HepG2 (cell line): ENCODE measurements around the gene PPP2R2B. TPM values are rescaled to one million over a fixed set of nuclear protein-coding genes. Genes with fewer than 3 reads are reported as not detected.

Experiments used
- ATAC-seq: fragments of 200-7000 bp; cut with Tn5 transposase; 3 replicates; pipeline ENCODE4 v1.9.1; 2020; ENCODE audit warnings: mild to moderate bottlenecking, moderate library complexity
- BruUV-seq: library from RNA; stranded (reverse); fragments of 400-500 nt; replicated peaks from 2 replicates; lab custom pipeline; 2021; lab: Mats Ljungman, UMichigan
- CTCF ChIA-PET: fragments of 300-600 bp; formaldehyde crosslinking; extraction: SDS; loops from one replicate; lab custom pipeline; 2021; ENCODE audit warnings: low total read pairs, inconsistent platforms, low intra/inter-chr PET ratio; lab: Yijun Ruan, JAX
- POLR2A ChIA-PET: fragments of 350-600 bp; sonication (Branson Sonifier 250); formaldehyde crosslinking; loops from one replicate; lab custom pipeline; 2020; ENCODE audit warnings: antibody characterized with exemption, inconsistent platforms; lab: Yijun Ruan, JAX
- DNase-seq: peaks from one replicate; pipeline ENCODE4 v3.0.0-alpha.2; 2015; ENCODE audit warnings: low spot score
- FAIRE-seq: peaks from 3 replicates; lab custom pipeline; 2011; peaks lifted over from hg19 to GRCh38; lab: Jason Lieb, UNC
- H2AFZ ChIP-seq: one replicate; pipeline ENCODE4 v1.6.1; 2011; ENCODE audit warnings: low read length, inconsistent platforms
- H3K27ac ChIP-seq: fragments of 300-600 bp; 3 replicates; pipeline ENCODE4 v1.8.0; 2011; ENCODE audit warnings: mixed run types, mild to moderate bottlenecking, mixed read lengths, low read length, inconsistent platforms; ENCODE audit not compliant: insufficient read depth; ENCODE audit errors: extremely low read length
- H3K27me3 ChIP-seq, 2 experiments: fragments of 200-600 bp in 1 of 2; 2 replicates in 1 of 2; 3 replicates in 1 of 2; pipeline versions ENCODE4 v1.6.0 to v1.8.0; 2011; ENCODE audit warnings: low read length in 2 of 2, mild to moderate bottlenecking in 2 of 2, moderate library complexity in 2 of 2, inconsistent platforms in 1 of 2; ENCODE audit not compliant: insufficient read depth in 2 of 2, control insufficient read depth in 1 of 2
- H3K36me3 ChIP-seq, 2 experiments: fragments of 200-600 bp in 1 of 2; replicated peaks in 1 of 2; 2 replicates in 1 of 2; 3 replicates in 1 of 2; pipeline versions ENCODE4 v1.5.1 to v1.8.0; 2011; ENCODE audit warnings: low read length in 2 of 2, inconsistent platforms in 1 of 2; ENCODE audit not compliant: insufficient read depth in 2 of 2, control insufficient read depth in 1 of 2
- H3K4me1 ChIP-seq: 2 replicates; pipeline ENCODE4 v1.5.1; 2012; ENCODE audit warnings: low read length, inconsistent platforms; ENCODE audit not compliant: insufficient read depth
- H3K4me2 ChIP-seq: 2 replicates; pipeline ENCODE4 v1.6.0; 2011; ENCODE audit warnings: low read depth, low read length, inconsistent platforms
- H3K4me3 ChIP-seq, 3 experiments: fragments of 200-600 bp in 1 of 3; sonication (generic), shearing (Covaris generic) in 1 of 3; replicated peaks in 1 of 3; 2 replicates each; pipeline ENCODE4 v1.5.1; 2011 to 2016; ENCODE audit warnings: low read length in 3 of 3, inconsistent platforms in 2 of 3, low read depth in 2 of 3, mild to moderate bottlenecking in 2 of 3, control low read depth in 1 of 3, mixed read lengths in 1 of 3; ENCODE audit not compliant: insufficient read depth in 1 of 3
- H3K79me2 ChIP-seq: one replicate; pipeline ENCODE4 v1.6.1; 2011; ENCODE audit warnings: low read length, inconsistent platforms; ENCODE audit not compliant: insufficient read depth
- H3K9ac ChIP-seq: 2 replicates; pipeline ENCODE4 v1.6.0; 2011; ENCODE audit warnings: mild to moderate bottlenecking, low read depth, low read length, inconsistent platforms; ENCODE audit not compliant: insufficient read depth
- H3K9me3 ChIP-seq: 2 replicates; pipeline ENCODE4 v1.5.1; 2012; ENCODE audit warnings: mild to moderate bottlenecking, low read length
- H4K20me1 ChIP-seq: 2 replicates; pipeline ENCODE4 v1.6.0; 2011; ENCODE audit warnings: inconsistent platforms, mild to moderate bottlenecking, low read length, moderate library complexity; ENCODE audit not compliant: insufficient read depth
- DMAP1 ChIP-seq: IDR thresholded peaks from 2 replicates; pipeline ENCODE4 v1.6.1; 2016
- GZF1 ChIP-seq: sonication (generic); formaldehyde crosslinking; IDR thresholded peaks from 2 replicates; pipeline ENCODE4 v1.5.1; 2020; ENCODE audit warnings: mild to moderate bottlenecking, missing genetic modification reagents
- KDM5A ChIP-seq: fragments of 200-600 bp; sonication (generic); IDR thresholded peaks from 2 replicates; pipeline ENCODE4 v1.7.0; 2018; ENCODE audit warnings: antibody characterized with exemption, mild to moderate bottlenecking, low read length, borderline replicate concordance
- NCOA5 ChIP-seq: sonication (generic); formaldehyde crosslinking; IDR thresholded peaks from 2 replicates; pipeline ENCODE4 v1.4.0; 2020; ENCODE audit warnings: missing genetic modification reagents
- TBP ChIP-seq: sonication (generic); formaldehyde crosslinking; IDR thresholded peaks from 2 replicates; pipeline ENCODE4 v1.5.0; 2020; ENCODE audit warnings: missing genetic modification reagents
- TEAD3 ChIP-seq: optimal IDR thresholded peaks from 2 replicates; pipeline ENCODE3; 2016; ENCODE audit warnings: borderline replicate concordance
- ZBTB26 ChIP-seq: IDR thresholded peaks from 2 replicates; pipeline ENCODE4 v1.6.1; 2016; ENCODE audit warnings: missing compliant biosample characterization, missing genetic modification reagents, borderline replicate concordance
- ZBTB3 ChIP-seq: sonication (generic); formaldehyde crosslinking; IDR thresholded peaks from 2 replicates; pipeline ENCODE4 v1.4.0; 2020; ENCODE audit warnings: low read depth, mild to moderate bottlenecking, moderate library complexity, missing genetic modification reagents, borderline replicate concordance
- ZBTB7A ChIP-seq: sonication (generic); formaldehyde crosslinking; IDR thresholded peaks from 2 replicates; pipeline ENCODE4 v1.8.0; 2022; ENCODE audit warnings: mild to moderate bottlenecking, missing genetic modification reagents
- ZC3H13 ChIP-seq: sonication (generic); formaldehyde crosslinking; IDR thresholded peaks from 2 replicates; pipeline ENCODE4 v1.8.1; 2023; ENCODE audit warnings: mild to moderate bottlenecking, missing genetic modification reagents, moderate library complexity
- ZHX1 ChIP-seq: sonication (generic); formaldehyde crosslinking; IDR thresholded peaks from 2 replicates; pipeline ENCODE4 v1.8.1; 2022; ENCODE audit warnings: low read depth, mild to moderate bottlenecking, missing genetic modification reagents
- ZNF18 ChIP-seq: sonication (generic); formaldehyde crosslinking; IDR thresholded peaks from 2 replicates; pipeline ENCODE4 v1.8.0; 2022; ENCODE audit warnings: mild to moderate bottlenecking, missing genetic modification reagents; ENCODE audit not compliant: insufficient replicate concordance
- ZNF251 ChIP-seq: sonication (generic); formaldehyde crosslinking; IDR thresholded peaks from 2 replicates; pipeline ENCODE4 v1.9.0; 2021; ENCODE audit warnings: mild to moderate bottlenecking, missing genetic modification reagents
- ZNF33B ChIP-seq: sonication (generic); formaldehyde crosslinking; IDR thresholded peaks from 2 replicates; pipeline ENCODE4 v1.5.1; 2020; ENCODE audit warnings: mild to moderate bottlenecking, missing genetic modification reagents
- ZNF501 ChIP-seq: sonication (generic); formaldehyde crosslinking; IDR thresholded peaks from 2 replicates; pipeline ENCODE4 v1.5.1; 2020; ENCODE audit warnings: mild to moderate bottlenecking, moderate library complexity, missing genetic modification reagents
- ZNF569 ChIP-seq: sonication (generic); formaldehyde crosslinking; IDR thresholded peaks from 2 replicates; pipeline ENCODE4 v1.5.0; 2020; ENCODE audit warnings: mild to moderate bottlenecking, missing genetic modification reagents, moderate library complexity, borderline replicate concordance
- ZNF644 ChIP-seq: IDR thresholded peaks from 2 replicates; pipeline ENCODE4 v1.6.1; 2016; ENCODE audit warnings: low read depth
- ZNF878 ChIP-seq: sonication (generic); formaldehyde crosslinking; IDR thresholded peaks from 2 replicates; pipeline ENCODE4 v1.8.1; 2023; ENCODE audit warnings: mild to moderate bottlenecking, missing genetic modification reagents, moderate library complexity
- WGBS: methylation state at CpG from one replicate; pipeline ENCODE4 v1.1.6; 2017; ENCODE audit warnings: low lambda C conversion rate; 5-methylcytosine and 5-hydroxymethylcytosine counted together
- in situ Hi-C: cut with HindIII; loops from 2 replicates; pipeline ENCODE4 v1.10.0; 2017; ENCODE audit warnings: low pct_unique_long_range_greater_than_20kb; ENCODE audit not compliant: extremely low pct_ligation_motif_present
- intact Hi-C: fragments of 100-400 bp; cut with micrococcal nuclease; formaldehyde crosslinking; loops from one replicate; pipeline ENCODE4 v1.10.0; 2022; ENCODE audit not compliant: unreplicated experiment
- polyA plus RNA-seq, 8 experiments: library from polyadenylated mRNA; depleted of rRNA in 3 of 8; stranded (reverse) in 7 of 8; unstranded in 1 of 8; fragments of >200 nt; fragmentation: Illumina TruSeq in 4 of 8; extraction: Trizol in 4 of 8; gene quantifications; 2 replicates each; pipeline versions ENCODE4 v1.2.1 to v1.2.3, GENCODE V29; 2011 to 2016; ENCODE audit warnings: low read depth in 4 of 8, missing spikeins in 1 of 8, mixed read lengths in 1 of 8; ENCODE audit not compliant: insufficient read depth in 1 of 8
- total RNA-seq, 5 experiments: library from RNA; depleted of rRNA; stranded (reverse); fragments of >200 nt; fragmentation: Illumina TruSeq; extraction: Trizol; gene quantifications; 2 replicates each; pipeline ENCODE4 v1.2.3, GENCODE V29; 2016; ENCODE audit warnings: low read depth in 1 of 5

The PPP2R2B gene
- total and polyA plus RNA-seq, 2 of the 13 experiments (the other 11 are each of a cell fraction or from before 2014, with no cell fraction given), result not detected

- Histone ChIP-seq H3K4me2 (no peak overlapping the region), H3K27me3 (no peaks in the 10 kb centered on the region; a peak in 1 of 5 replicates), H3K9me3 (no peaks in the 10 kb centered on the region), H3K9ac (no peak overlapping the region), H3K4me3 (no peak overlapping the region), H3K79me2 (no peaks in the 10 kb centered on the region), H4K20me1 (no peaks in the 10 kb centered on the region), H3K36me3 (no peaks in the 10 kb centered on the region), H3K4me1 (peaks cover 3% of the 10 kb centered on the region), H2AFZ (no peak overlapping the region), H3K27ac (no peak overlapping the region)
- no peak for ATAC-seq
- intact Hi-C loops, result no loop called here
- TF ChIP-seq KDM5A (no peak), ZNF644 (CRISPR knock-in tag) (no peak), TBP (CRISPR knock-in tag) (no peak), ZNF501 (CRISPR knock-in tag) (no peak), ZNF18 (CRISPR knock-in tag) (no peak), ZNF878 (no peak), ZBTB26 (CRISPR knock-in tag) (no peak), ZBTB7A (CRISPR knock-in tag) (no peak), ZBTB3 (CRISPR knock-in tag) (no peak), ZC3H13 (CRISPR knock-in tag) (no peak), DMAP1 (CRISPR knock-in tag) (no peak), ZHX1 (CRISPR knock-in tag) (no peak), TEAD3 (no peak), NCOA5 (CRISPR knock-in tag) (no peak), ZNF569 (CRISPR knock-in tag) (no peak), GZF1 (CRISPR knock-in tag) (no peak), ZNF33B (no peak), ZNF251 (CRISPR knock-in tag) (no peak)
- 0% methylated on average over 1 of the region's 1 CpG for WGBS
- FAIRE-seq, result no peak
- BruUV-seq, result no TSS peak
- POLR2A ChIA-PET, result no interaction called here
- in situ Hi-C loops, result no loop called here
- CTCF ChIA-PET, result no interaction called here
- no peak for DNase-seq
Observed at GRCh38 chr5:146889169-146889568, 10.6 kb upstream of the PPP2R2B start.
